Measurements from ENCODE around the gene MLLT3. TPM values are rescaled to one million over a fixed set of nuclear protein-coding genes. Genes with fewer than 3 reads are reported as not detected.
"Not testable (repeated sequence)": the region's sequence is repeated elsewhere in the genome, so short reads cannot be mapped to it uniquely, and the experiment has no call there.

Gene MLLT3
- total RNA-seq, 1 experiment from 2014 or later = 20.0 TPM

DNA sequence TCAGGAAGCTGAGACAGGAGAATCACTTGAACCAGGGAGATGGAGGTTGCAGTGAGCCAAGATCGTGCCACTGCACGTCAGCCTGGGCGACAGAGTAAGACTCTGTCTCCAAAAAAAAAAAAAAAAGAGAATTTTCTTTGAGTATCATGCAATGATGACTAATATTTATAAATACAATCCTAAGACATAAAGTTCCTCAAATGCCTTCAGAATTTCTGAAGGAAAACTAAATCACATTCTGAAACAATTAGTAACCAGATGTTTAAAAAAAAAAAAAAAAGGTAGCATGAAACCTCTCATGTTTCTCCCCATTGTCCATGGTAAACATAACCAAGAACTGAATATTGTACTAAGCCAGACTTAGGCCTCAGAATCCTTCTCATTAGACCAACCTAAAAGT, 23.1 kb downstream of the MLLT3 start:
- DNase-seq (ENCODE audit: low read depth) = no peak

DNA sequence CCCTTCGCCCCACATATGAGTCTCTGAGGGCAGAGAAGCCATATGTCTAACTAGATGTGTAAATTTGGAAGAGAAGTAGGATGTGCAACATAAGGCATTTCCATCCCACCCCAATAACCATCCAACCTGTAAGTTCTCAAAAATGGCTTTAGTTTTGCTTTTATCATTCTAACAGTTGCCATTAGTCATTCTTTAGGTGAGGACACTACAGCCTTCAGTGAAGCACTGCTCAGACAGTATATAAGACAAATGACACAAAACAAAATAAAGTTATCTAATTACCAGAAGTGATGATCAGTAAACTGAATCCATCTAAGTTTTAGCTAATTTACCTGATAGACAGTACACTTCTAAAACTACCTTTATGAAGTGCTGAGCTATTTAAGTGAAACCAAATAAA, 23.9 kb downstream of the MLLT3 start:
- DNase-seq (ENCODE audit: low read depth) = no peak

DNA sequence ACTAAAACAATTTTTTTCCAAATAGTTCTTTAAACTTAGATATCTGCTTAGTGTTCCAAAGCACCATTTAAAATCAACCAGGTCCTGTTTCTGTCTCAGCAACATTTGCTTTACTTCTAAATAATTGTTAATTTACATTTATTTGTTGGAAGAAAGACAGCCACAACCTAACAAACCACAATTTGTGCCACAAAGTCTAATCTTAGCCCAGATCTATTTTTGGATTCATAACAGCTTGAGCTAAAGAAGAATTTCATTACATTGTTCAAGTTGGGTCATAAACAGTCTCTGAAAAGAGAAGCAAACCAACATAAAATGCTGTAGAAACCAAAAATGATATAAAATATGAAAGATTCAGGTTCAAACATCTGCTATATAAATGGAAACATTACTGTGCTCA, 24.4 kb downstream of the MLLT3 start:
- DNase-seq (ENCODE audit: low read depth) = no peak

DNA sequence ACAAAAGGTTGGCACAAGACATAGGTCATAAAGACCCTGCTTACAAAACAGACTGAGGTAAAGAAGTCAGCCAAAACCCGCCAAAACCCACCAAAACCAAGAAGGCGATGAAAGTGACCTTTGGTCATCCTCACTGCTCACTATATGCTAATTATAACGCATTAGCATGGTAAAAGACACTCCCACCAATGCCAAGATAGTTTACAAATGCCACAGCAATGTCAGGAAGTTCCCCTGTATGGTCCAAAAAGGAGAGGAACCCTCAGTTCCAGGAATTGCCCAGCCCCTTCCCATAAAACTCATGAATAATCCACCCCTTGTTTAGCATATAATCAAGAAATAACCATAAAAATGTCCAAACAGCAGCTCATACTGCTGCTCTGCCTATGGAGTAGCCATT, 27.7 kb downstream of the MLLT3 start:
- DNase-seq (ENCODE audit: low read depth) = peak; percentile 36

DNA sequence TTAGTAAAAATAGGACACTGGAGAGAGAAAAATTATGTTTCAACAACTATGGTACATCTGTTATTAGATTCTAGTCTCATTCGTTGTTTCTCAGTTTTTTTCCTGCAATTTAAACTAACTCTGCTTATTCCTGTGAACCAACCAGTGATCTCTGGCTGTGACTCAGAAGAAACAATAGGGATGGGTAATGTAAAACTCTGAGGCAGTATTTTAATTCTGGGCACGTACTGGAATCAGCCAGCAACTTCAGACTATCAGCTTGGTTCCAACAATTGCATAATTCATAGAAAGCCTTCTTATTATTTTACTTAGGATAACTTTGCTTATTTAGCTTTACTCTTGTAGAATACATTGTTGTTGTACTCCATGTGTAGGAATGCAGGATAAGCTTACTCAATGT, 28.8 kb downstream of the MLLT3 start:
- DNase-seq (ENCODE audit: low read depth) = peak; percentile 64

DNA sequence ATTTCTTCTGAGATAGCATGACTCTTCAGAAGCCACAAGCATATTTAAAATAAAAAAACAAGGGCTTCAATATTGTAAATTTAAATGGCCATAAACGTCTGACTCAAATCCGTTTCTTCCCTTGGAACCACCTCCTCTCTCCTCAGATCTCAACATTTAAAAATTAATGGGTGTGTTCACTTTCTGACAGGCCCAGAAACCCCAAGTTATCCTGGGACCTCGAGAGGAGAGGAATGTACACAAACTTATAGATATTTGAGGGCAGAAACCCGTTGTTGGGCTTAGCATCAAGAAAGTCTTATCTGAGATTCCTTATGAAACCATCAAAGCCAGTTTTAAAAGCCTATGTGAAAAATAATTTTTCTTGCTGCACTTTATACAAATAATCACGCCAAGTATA, 29.2 kb downstream of the MLLT3 start:
- no peak for DNase-seq (ENCODE audit: low read depth)

DNA sequence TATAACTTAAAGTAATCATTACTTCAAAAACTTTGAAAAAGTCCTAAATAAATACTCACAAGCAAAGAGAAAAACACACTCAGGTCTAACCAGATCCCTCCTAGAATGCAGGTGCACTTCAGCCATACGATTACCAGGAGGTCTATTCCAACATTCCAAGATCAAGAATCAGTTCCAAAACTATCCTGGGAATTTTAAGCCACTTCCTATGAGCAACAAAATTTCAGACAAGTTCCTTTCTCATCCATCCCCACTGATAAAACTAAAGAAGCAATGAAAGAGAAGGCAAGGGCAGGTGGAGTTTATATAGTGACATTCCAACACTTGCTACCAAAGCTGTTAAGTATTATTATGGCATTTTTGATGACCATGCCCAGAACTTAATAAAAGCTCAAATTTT, 29.6 kb downstream of the MLLT3 start:
- peak; percentile 87 for DNase-seq (ENCODE audit: low read depth)

DNA sequence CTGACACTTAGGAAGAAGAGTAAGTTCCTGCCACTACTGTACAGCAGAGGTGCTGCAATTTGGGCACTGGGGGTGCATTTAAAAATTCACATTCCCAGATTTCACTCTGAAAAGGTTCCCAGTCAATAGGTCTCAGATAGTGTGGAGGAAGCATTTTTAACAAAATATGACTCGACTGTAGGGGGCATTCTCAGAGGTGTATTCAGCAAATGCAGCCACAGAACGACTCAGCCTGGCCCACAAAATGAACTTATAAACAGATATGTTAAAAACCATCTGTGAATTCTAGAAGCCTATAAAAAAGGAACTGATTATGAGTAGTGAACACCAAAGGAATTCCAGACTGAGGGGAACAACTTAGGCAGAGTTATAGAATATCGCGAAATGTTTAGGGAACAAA, 31.1 kb downstream of the MLLT3 start:
- peak; percentile 38 for DNase-seq (ENCODE audit: low read depth)

DNA sequence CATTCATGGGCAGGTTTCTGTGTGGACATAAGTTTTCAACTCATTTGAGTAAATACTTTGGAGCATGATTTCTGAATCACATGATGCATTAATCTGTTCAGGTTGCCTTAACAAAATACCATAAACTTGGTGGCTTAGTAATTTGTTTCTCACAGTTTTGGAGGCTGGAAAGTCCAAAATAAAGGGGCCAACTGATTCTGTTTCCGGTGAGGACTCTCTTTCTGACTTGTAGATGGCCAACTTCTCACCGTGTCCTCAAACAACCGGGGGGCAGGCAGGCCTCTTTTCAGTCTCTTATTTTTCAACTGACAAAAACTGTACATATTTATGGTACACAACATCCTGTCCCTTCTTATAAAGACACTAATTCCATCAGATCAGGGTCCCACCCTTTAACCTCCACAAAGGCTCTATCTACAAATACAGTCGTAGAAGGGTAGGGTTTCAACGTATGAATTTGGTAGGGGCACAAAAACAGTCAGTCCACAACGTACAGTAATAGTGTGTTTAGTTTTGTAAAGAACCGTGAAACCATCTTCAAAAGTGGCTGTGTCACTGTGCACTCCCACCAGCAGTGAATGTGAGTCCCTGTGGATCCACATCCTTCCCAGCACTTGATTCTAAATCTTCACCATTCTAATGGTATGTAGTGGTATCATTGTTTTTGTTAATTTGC, 37.2 kb downstream of the MLLT3 start:
- DNase-seq (ENCODE audit: low read depth) = no peak

DNA sequence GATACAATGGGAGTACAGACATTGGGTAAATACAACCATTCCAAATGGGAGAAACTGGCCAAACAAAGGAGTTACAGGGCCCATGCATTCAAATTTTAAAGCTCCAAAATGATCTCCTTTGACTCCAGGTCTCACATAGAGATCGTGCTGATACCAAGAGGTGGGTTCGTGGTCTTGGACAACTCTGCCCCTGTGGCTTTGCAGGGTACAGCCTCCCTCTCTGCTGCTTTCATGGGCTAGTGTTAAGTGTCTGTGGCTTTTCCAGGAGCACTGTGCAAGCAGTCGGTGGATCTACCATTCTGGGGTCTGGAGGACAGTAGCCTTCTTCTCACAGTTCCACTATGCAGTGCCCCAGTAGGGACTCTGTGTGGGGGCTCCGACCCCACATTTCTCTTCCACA, 39.2 kb downstream of the MLLT3 start:
- not testable (repeated sequence) for DNase-seq (ENCODE audit: low read depth)

DNA sequence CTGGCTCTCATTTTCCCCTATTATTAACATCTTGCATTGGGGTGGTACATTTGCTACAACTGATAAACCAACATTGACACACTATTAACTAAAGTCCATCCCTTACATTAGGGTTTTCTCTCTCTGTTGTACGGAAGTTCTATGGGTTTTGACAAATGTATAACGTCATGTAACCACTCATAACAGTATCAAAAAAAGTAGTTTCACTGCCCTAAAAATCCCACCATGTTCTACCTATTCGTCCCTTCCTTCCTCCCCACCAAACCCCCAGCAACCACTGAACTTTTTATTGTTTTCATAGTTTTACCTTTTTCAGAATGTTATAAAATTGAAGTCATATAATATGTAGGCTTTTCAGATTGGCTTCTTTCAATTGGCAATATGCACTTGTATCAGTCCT, 40.1 kb downstream of the MLLT3 start:
- no peak for DNase-seq (ENCODE audit: low read depth)

DNA sequence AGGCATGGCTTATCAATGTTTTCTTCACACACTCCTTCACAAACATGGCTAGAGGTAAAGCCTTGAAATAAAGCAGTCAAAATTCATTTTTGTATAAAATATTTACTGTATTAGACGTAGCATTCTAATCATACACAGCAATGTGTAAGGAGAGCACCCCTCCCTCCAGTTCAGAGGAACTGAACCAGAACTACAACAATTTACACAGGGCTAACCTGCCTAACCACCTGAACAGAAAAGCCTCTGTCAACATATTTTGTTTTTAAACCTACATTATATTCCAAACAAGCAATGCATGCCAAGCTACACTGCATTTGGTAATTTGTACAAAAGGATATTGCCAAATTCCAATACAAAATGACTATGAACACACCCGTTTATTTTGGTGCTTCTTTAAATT, 41.6 kb downstream of the MLLT3 start:
- no peak for DNase-seq (ENCODE audit: low read depth)

DNA sequence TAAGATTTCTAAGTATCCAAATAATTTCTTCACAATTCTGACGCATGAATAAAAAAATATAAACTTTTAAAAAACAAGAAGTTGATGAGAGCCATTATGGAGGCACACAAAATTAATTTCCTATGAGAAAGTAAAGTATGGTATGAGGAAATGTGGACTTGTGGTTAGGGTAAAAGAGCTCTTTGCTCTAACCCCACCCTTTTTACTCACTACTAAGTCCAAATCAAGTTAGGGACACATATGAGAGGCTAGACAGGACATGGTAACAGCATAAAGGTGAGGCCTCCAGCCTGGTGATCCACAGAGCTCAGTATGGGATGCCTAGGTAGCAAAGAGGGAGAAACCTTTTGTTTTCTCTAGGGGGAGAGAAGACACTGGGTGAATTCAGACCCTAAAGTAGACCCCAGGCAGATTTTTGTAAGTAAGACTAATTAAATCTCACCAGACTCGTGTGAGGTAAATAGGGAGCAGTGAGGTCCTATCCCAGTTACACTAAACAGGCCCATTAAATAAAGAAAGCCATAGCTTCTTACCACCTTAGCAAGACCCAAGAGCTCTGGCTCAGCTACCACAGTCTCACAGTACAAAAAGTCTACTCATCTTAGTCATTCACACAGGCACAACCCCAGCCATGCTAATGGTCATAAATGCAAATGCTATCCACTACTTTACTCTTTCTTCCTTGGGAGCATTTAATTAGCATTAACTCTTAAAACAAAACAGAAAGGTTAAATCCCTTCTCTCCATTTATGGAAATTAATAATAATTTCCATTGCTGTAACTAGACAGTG, 42.6 kb downstream of the MLLT3 start:
- DNase-seq (ENCODE audit: low read depth) = no peak

DNA sequence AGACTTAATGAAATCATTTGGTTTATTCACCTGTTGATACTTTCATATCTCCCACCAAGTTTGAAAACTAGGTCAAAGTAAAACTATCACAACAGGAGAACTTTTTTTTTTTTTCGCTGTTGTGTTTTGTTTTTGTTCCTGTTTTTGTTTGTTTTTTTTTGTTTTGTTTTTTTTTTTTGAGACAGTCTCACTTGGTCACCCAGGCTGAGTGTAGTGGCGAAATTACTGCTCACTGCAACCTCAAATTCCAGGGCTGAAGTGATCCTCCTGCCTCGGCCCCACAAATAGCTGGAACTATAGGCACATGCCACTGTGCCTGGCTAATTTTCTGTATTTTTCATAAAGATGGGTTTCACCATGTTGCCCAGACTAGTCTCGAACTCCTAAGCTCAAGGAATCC, 49.3 kb downstream of the MLLT3 start:
- DNase-seq (ENCODE audit: low read depth) = no peak

DNA sequence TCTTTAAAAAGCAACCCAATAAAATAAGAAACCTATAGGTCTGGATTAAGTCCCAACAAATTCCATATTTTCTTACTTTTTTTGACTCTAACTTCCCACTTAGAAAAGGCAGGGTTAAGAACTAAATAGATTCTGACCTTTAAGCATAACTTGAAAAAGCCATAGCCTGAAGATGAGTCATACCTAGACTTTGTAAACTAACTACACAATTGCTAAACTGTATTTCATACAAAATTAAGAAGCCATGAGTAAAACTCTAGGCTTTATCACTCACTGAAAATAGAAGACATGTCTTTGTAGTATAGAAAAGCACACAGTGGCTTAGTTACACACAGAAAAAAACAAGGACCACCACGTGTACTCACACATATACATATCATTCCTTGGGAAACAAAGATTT, 51.5 kb downstream of the MLLT3 start:
- peak; percentile 62 for DNase-seq (ENCODE audit: low read depth)

DNA sequence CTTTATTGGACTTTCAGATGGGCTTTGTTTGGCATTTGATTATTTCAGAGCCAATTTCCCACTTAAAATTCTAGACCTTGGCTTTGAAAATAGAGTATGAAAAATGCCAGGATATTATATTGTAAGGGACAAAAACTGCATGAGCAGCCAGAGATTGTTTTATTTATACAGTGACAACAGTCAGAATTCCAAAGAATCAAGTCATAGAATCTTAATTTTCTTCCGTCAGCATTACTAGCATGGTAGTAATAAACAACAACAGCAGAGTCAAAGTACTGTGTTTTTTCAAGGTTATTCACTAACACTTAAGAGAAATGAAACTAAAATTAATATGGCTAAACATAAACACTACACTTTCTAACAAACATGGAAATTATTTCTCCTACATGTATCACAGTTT, 52.2 kb downstream of the MLLT3 start:
- DNase-seq (ENCODE audit: low read depth) = no peak

DNA sequence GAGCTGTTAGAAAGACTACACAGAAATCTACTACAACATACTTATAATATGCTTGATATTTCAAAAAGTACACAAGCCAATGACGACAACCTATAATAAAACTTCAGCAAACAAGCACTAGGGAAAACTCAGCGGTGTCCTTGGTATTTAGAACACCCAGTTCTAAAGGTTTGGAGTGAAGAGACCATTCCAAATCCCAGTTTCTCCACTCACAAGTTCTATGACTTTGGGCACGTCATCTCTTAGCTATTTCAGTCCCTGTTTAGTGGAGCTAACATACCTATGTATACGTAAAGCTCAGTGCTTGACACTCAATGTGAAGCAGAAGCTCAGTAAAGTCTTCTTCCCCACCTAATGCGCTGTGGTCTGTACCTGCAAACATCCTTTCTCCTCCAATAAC, 52.8 kb downstream of the MLLT3 start:
- no peak for DNase-seq (ENCODE audit: low read depth)

DNA sequence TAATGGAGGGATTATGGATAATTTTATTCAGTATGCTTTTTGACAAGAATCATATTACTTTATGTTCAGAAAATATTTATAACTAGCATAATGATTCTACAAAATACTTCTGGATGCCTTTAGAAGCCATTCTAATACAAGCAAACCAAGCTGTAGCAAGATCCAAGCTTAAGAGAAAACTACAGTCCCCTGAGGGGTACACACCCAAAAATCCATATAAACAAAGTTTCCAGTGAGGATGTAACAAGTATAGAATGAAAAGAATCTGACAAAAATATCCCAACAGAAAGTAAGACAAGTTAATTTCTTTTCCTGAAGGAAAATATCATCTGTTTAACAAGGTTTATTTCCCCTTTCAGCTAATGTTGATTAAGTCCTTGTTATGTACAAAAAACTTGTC, 53.9 kb downstream of the MLLT3 start:
- no peak for DNase-seq (ENCODE audit: low read depth)

DNA sequence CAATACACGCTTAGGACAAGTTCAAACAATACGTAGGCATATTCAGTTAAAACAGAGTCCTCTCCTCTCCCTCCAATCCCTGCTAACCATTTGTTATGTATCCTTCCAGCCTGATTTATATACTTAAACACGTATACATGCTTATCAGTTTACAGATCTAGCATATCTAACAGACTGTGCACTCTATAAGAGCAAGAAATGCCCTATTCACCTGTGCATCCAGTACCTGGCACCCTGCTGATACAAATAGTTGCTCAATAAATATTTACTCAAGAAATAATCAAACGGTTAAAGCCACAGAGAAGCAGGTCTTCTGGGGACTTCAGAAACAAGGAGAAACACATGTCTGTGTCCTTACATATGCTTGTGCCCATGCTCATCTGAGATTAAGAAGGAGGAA, 55.9 kb downstream of the MLLT3 start:
- no peak for DNase-seq (ENCODE audit: low read depth)

DNA sequence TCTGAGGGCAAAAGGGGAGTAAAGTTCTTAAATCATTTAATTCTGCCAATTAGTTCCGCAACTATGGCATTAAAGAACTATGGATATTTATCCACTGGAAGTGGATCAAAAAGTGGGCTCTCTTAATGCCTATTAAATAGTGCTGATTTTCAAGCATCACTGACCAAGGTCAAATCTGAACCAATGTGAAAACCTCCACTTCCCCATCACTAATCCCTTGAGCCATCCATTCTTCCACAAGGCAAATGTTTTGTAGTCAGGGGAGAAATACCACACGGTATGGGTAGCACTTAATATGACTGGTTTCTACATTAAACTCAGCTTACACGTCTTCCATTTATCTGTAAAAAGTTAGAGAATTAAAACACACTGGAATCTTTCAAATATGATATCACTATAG, 57.6 kb downstream of the MLLT3 start:
- DNase-seq (ENCODE audit: low read depth) = no peak

DNA sequence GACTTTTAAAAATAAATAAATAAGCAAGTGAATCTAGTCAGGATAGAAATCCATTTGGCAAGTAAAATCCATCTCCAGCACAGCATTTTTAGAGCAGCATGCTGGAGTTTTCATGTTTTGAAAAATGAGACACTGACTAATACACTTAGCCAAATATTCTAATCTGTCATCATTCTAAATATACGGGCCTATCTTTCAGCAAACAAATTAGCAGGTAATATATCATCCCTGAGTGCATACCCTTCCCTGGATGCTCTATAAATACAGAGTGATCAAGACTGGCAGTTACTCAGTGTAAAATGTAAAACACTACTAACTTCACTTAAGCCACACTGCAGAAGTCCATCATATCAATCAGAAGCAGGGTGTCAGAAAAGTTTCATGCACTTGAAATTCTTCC, 58.4 kb downstream of the MLLT3 start:
- DNase-seq (ENCODE audit: low read depth) = no peak

DNA sequence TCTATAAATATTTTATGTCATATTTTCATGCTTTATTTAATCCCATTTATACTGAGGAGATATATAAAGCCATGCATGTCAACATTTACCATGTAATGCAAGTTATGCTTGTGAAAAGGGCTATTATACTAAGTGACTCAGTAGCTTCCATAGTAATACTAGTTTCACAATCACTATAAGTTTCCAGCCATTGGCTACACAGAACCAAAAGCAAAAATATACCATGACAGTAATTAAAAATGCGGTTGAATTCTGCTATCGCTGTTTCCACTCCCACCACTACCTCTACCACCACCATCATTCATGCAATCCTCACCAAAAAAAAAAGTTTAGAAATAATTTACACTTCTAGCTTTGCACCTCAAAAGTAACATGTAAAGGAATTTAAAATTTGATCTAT, 60.2 kb downstream of the MLLT3 start:
- DNase-seq (ENCODE audit: low read depth) = no peak

DNA sequence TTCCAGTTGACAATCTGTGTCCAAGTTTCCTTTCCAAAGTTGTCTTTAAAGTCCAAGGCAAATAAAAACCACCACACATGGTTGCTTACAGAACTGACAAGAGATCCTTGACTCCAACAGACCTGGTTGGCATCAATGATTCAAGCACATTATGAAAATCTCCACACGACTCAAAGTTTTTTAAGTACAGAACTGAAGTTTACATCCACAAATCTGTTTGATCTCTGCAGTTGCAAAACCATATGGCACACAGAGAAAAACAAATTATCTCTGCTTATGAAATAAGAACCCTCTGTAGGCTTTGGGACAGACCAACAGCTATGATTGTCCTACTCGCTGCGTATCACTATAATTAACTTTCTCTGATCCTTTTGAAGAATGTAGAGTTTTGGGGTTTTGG, 60.8 kb downstream of the MLLT3 start:
- DNase-seq (ENCODE audit: low read depth) = no peak

All from HT1080 (cell line).